Neural cell (in vitro differentiated cells): ENCODE data around the gene ITPK1.

Experiments used
- CTCF ChIP-seq: fragments of 450-650 bp; IDR thresholded peaks from 2 replicates; pipeline ENCODE4 v1.5.1; 2014; ENCODE audit warnings: antibody characterized with exemption, mild to moderate bottlenecking, moderate library complexity; ENCODE audit not compliant: poor library complexity, severe bottlenecking
- EP300 ChIP-seq: fragments of 450-650 bp; conservative IDR thresholded peaks from 2 replicates; pipeline ENCODE4 v1.6.1; 2014; ENCODE audit warnings: antibody characterized with exemption, mild to moderate bottlenecking, moderate library complexity; ENCODE audit not compliant: poor library complexity, severe bottlenecking
- EZH2 ChIP-seq: fragments of 200-600, 300-800 bp; shearing (Covaris generic), sonication (generic); IDR thresholded peaks from 2 replicates; pipeline ENCODE4 v1.6.1; 2014; ENCODE audit warnings: antibody characterized with exemption, low read length, borderline replicate concordance, mild to moderate bottlenecking; ENCODE audit not compliant: insufficient read depth, poor library complexity, severe bottlenecking
- MXI1 ChIP-seq: fragments of 450-650 bp; conservative IDR thresholded peaks from 2 replicates; pipeline ENCODE4 v1.6.1; 2014; ENCODE audit warnings: antibody characterized with exemption, mild to moderate bottlenecking; ENCODE audit not compliant: poor library complexity, severe bottlenecking
- RAD21 ChIP-seq: fragments of 450-650 bp; conservative IDR thresholded peaks from 2 replicates; pipeline ENCODE4 v1.6.1; 2014; ENCODE audit warnings: antibody characterized with exemption, mild to moderate bottlenecking, moderate library complexity
- REST ChIP-seq: IDR thresholded peaks from 2 replicates; pipeline ENCODE4 v1.6.1; 2012; ENCODE audit warnings: borderline replicate concordance
- SMC3 ChIP-seq: fragments of 450-650 bp; conservative IDR thresholded peaks from 2 replicates; pipeline ENCODE4 v1.6.1; 2014; ENCODE audit warnings: antibody characterized with exemption, mild to moderate bottlenecking, moderate library complexity; ENCODE audit not compliant: poor library complexity

GRCh38 chr14:93078870-93079269 lies 36.9 kb downstream of the ITPK1 start:
- no peak for TF ChIP-seq EZH2
- no peak for TF ChIP-seq CTCF
- no peak for TF ChIP-seq REST
- TF ChIP-seq MXI1, result no peak
- no peak for TF ChIP-seq EP300
- no peak for TF ChIP-seq SMC3
- TF ChIP-seq RAD21, result no peak
